HepG2 (cell line): Measurements from ENCODE around the gene ARF6. TPM values are rescaled to one million over a fixed set of nuclear protein-coding genes. Genes with fewer than 3 reads are reported as not detected.

Experiments used
- GABPA ChIP-seq, 2 experiments: IDR thresholded peaks; 2 replicates each; pipeline ENCODE4 v1.6.1; 2011 to 2016; ENCODE audit warnings: low read depth in 2 of 2, low read length in 1 of 2, missing biosample characterization in 1 of 2, missing genetic modification characterization in 1 of 2
- GATAD2A ChIP-seq: IDR thresholded peaks from 2 replicates; pipeline ENCODE4 v1.6.1; 2016
- GLI4 ChIP-seq: sonication (generic); formaldehyde crosslinking; IDR thresholded peaks from 2 replicates; pipeline ENCODE4 v1.5.1; 2020; ENCODE audit warnings: missing genetic modification reagents, mild to moderate bottlenecking, moderate library complexity, borderline replicate concordance
- MIXL1 ChIP-seq: IDR thresholded peaks from 2 replicates; pipeline ENCODE4 v1.6.1; 2016
- SMARCE1 ChIP-seq: fragments of 450-650 bp; IDR thresholded peaks from 2 replicates; pipeline ENCODE4 v1.6.1; 2017; ENCODE audit warnings: borderline replicate concordance
- SP4 ChIP-seq: sonication (generic); formaldehyde crosslinking; IDR thresholded peaks from 2 replicates; pipeline ENCODE4 v1.8.1; 2023; ENCODE audit warnings: mild to moderate bottlenecking, missing genetic modification reagents
- ZFP1 ChIP-seq: IDR thresholded peaks from 2 replicates; pipeline ENCODE4 v1.6.1; 2016
- ZNF136 ChIP-seq: sonication (generic); formaldehyde crosslinking; IDR thresholded peaks from 2 replicates; pipeline ENCODE4 v1.8.1; 2022; ENCODE audit warnings: low read depth, mild to moderate bottlenecking, moderate library complexity, missing genetic modification reagents
- ZNF232 ChIP-seq: sonication (generic); formaldehyde crosslinking; IDR thresholded peaks from 2 replicates; pipeline ENCODE4 v1.4.0; 2020; ENCODE audit warnings: missing genetic modification reagents, borderline replicate concordance
- ZNF33B ChIP-seq: sonication (generic); formaldehyde crosslinking; IDR thresholded peaks from 2 replicates; pipeline ENCODE4 v1.5.1; 2020; ENCODE audit warnings: mild to moderate bottlenecking, missing genetic modification reagents
- polyA plus RNA-seq, 8 experiments: library from polyadenylated mRNA; depleted of rRNA in 3 of 8; stranded (reverse) in 7 of 8; unstranded in 1 of 8; fragments of >200 nt; fragmentation: Illumina TruSeq in 4 of 8; extraction: Trizol in 4 of 8; gene quantifications; 2 replicates each; pipeline versions ENCODE4 v1.2.1 to v1.2.3, GENCODE V29; 2011 to 2016; ENCODE audit warnings: low read depth in 4 of 8, missing spikeins in 1 of 8, mixed read lengths in 1 of 8; ENCODE audit not compliant: insufficient read depth in 1 of 8
- total RNA-seq, 5 experiments: library from RNA; depleted of rRNA; stranded (reverse); fragments of >200 nt; fragmentation: Illumina TruSeq; extraction: Trizol; gene quantifications; 2 replicates each; pipeline ENCODE4 v1.2.3, GENCODE V29; 2016; ENCODE audit warnings: low read depth in 1 of 5
- TF ChIP-seq, protein P1 (sequence below): sonication (generic); formaldehyde crosslinking; IDR thresholded peaks from 2 replicates; pipeline ENCODE4 v1.8.1; 2022; ENCODE audit warnings: mild to moderate bottlenecking, missing genetic modification reagents
- TF ChIP-seq, protein P2 (sequence below), 2 experiments: sonication (generic) in 1 of 2; formaldehyde crosslinking in 1 of 2; IDR thresholded peaks; 2 replicates each; pipeline versions ENCODE4 v1.6.1 to v1.9.0; 2014 to 2022; ENCODE audit warnings: antibody characterized with exemption in 1 of 2, borderline replicate concordance in 1 of 2, inconsistent platforms in 1 of 2, low read depth in 1 of 2, missing genetic modification reagents in 1 of 2
- TF ChIP-seq, protein P3 (sequence below): sonication (generic); formaldehyde crosslinking; IDR thresholded peaks from 2 replicates; pipeline ENCODE4 v1.8.0; 2022; ENCODE audit warnings: mild to moderate bottlenecking, missing genetic modification reagents, borderline replicate concordance
- TF ChIP-seq, protein P4 (sequence below): sonication (generic); formaldehyde crosslinking; IDR thresholded peaks from 2 replicates; pipeline ENCODE4 v1.5.0; 2020; ENCODE audit warnings: missing genetic modification reagents
- TF ChIP-seq, protein P5 (sequence below): IDR thresholded peaks from 2 replicates; pipeline ENCODE4 v1.6.1; 2016

The ARF6 gene
- total and polyA plus RNA-seq, 2 of the 13 experiments (the other 11 are each of a cell fraction or from before 2014, with no cell fraction given) = 12.7 to 31.9 TPM

DNA sequence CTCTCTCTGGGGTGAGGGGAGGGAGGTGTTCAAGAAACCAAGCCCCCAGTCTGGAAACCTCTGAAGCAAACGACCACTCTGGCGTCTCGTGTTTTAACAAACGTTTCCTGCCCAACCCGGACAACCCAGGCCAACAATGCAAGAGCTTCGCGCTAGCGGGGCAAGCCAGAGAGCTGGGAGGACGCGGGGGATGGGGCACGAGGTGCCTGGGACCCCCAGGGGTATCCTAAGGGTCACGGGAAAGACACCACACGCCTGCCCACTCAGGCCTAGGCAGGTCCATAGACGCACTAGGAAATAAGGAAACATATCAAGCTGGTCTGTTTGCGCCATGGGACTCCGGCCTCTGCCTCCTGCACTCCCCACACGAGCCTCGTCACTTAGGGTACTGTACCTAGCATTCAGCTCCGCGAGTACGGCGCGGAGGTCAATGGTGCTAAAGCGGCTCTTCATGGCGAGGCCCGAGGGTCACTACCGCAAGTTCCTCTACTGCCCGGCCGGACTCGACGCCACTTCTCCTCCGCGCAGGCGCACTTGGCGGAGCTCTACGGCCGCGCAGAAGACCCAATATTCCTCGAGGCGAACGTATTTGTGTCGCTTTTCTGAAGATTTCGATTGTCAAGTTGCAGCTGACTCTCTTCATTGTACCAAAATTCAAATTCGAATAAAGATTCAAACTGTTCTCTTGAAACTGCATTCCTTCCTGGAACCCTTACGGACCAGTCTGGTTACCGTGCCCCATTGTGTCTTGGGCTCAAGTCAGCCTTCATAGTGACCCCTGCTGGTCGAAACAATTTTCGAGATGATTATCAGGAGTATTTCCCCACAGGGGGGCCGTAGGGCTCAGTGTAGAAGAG is 40.4 kb upstream of the ARF6 start, which contains the start of gene NEMF (continued):
- TF ChIP-seq SMARCE1 = no peak
- TF ChIP-seq GATAD2A (CRISPR knock-in tag) = peak; percentile 53
- no peak for TF ChIP-seq SP4 (CRISPR knock-in tag)
- TF ChIP-seq, protein P1, sequence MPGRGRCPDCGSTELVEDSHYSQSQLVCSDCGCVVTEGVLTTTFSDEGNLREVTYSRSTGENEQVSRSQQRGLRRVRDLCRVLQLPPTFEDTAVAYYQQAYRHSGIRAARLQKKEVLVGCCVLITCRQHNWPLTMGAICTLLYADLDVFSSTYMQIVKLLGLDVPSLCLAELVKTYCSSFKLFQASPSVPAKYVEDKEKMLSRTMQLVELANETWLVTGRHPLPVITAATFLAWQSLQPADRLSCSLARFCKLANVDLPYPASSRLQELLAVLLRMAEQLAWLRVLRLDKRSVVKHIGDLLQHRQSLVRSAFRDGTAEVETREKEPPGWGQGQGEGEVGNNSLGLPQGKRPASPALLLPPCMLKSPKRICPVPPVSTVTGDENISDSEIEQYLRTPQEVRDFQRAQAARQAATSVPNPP (CRISPR knock-in tag) = 0 out of 2 replicates have a peak, but pooled peaks have one; percentile 66
- TF ChIP-seq, protein P2, sequence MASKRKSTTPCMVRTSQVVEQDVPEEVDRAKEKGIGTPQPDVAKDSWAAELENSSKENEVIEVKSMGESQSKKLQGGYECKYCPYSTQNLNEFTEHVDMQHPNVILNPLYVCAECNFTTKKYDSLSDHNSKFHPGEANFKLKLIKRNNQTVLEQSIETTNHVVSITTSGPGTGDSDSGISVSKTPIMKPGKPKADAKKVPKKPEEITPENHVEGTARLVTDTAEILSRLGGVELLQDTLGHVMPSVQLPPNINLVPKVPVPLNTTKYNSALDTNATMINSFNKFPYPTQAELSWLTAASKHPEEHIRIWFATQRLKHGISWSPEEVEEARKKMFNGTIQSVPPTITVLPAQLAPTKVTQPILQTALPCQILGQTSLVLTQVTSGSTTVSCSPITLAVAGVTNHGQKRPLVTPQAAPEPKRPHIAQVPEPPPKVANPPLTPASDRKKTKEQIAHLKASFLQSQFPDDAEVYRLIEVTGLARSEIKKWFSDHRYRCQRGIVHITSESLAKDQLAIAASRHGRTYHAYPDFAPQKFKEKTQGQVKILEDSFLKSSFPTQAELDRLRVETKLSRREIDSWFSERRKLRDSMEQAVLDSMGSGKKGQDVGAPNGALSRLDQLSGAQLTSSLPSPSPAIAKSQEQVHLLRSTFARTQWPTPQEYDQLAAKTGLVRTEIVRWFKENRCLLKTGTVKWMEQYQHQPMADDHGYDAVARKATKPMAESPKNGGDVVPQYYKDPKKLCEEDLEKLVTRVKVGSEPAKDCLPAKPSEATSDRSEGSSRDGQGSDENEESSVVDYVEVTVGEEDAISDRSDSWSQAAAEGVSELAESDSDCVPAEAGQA (IDR thresholded peaks at IDR 0.05; ENCODE audit: low read depth) = no peak
- TF ChIP-seq, protein P2 (CRISPR knock-in tag; IDR thresholded peaks at IDR 0.05; ENCODE audit: borderline replicate concordance) = 0 out of 2 replicates have a peak, but pooled peaks have one; percentile 1
- peak; percentile 83; the same call in 1 of the 2 replicates for TF ChIP-seq ZNF33B
- no peak for TF ChIP-seq ZFP1 (CRISPR knock-in tag)
- TF ChIP-seq GLI4 (CRISPR knock-in tag) = peak; percentile 83; the same call in 1 of the 2 replicates
- no peak for TF ChIP-seq GABPA (IDR thresholded peaks at IDR 0.05; ENCODE audit: low read depth, low read length)
- peak; percentile 54 for TF ChIP-seq GABPA (CRISPR knock-in tag; IDR thresholded peaks at IDR 0.05; ENCODE audit: low read depth)
- TF ChIP-seq ZNF232 (CRISPR knock-in tag) = peak; percentile 58; the same call in 1 of the 2 replicates
- TF ChIP-seq, protein P3, sequence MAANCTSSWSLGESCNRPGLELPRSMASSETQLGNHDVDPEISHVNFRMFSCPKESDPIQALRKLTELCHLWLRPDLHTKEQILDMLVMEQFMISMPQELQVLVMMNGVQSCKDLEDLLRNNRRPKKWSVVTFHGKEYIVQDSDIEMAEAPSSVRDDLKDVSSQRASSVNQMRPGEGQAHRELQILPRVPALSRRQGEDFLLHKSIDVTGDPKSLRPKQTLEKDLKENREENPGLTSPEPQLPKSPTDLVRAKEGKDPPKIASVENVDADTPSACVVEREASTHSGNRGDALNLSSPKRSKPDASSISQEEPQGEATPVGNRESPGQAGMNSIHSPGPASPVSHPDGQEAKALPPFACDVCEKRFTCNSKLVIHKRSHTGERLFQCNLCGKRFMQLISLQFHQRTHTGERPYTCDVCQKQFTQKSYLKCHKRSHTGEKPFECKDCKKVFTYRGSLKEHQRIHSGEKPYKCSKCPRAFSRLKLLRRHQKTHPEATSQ (CRISPR knock-in tag) = peak; percentile 72; the same call in 1 of the 2 replicates
- TF ChIP-seq, protein P4, sequence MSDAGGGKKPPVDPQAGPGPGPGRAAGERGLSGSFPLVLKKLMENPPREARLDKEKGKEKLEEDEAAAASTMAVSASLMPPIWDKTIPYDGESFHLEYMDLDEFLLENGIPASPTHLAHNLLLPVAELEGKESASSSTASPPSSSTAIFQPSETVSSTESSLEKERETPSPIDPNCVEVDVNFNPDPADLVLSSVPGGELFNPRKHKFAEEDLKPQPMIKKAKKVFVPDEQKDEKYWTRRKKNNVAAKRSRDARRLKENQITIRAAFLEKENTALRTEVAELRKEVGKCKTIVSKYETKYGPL (CRISPR knock-in tag) = no peak
- TF ChIP-seq ZNF136 (CRISPR knock-in tag) = 0 out of 2 replicates have a peak, but pooled peaks have one; percentile 44
- TF ChIP-seq, protein P5, sequence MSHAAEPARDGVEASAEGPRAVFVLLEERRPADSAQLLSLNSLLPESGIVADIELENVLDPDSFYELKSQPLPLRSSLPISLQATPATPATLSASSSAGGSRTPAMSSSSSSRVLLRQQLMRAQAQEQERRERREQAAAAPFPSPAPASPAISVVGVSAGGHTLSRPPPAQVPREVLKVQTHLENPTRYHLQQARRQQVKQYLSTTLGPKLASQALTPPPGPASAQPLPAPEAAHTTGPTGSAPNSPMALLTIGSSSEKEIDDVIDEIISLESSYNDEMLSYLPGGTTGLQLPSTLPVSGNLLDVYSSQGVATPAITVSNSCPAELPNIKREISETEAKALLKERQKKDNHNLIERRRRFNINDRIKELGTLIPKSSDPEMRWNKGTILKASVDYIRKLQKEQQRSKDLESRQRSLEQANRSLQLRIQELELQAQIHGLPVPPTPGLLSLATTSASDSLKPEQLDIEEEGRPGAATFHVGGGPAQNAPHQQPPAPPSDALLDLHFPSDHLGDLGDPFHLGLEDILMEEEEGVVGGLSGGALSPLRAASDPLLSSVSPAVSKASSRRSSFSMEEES = peak; percentile 14; the same call in 1 of the 2 replicates
- TF ChIP-seq MIXL1 = no peak; the same call in 1 of the 2 replicates
